ENCODE data around the gene SPTBN2.
"Not testable (repeated sequence)": the region's sequence is repeated elsewhere in the genome, so short reads cannot be mapped to it uniquely, and the experiment has no call there.

SPTBN2 gene
- 0.21 to 0.24 reads per million in 2 donors for total RNA-seq

- DNase-seq: no peak
These were observed at the start of gene SPTBN2 for GRCh38 chr11:66728693-66729385. Gene SPTBN2 (minus strand): TSS chr11:66729216. CDS start chr11:66721240, 7,976 bp downstream.

GRCh38 chr11:66768818-66769217 is 39.8 kb upstream of the SPTBN2 start:
- no peak for DNase-seq

GRCh38 chr11:66768088-66768521 is 39.1 kb upstream of the SPTBN2 start:
- no peak for DNase-seq

- no peak for DNase-seq
These were observed 38.6 kb upstream of the SPTBN2 start for GRCh38 chr11:66767666-66768065.

- no peak for DNase-seq
These were observed 37.7 kb upstream of the SPTBN2 start for GRCh38 chr11:66766681-66767080.

GRCh38 chr11:66762088-66762487 is 33.1 kb upstream of the SPTBN2 start:
- no peak for DNase-seq

GRCh38 chr11:66752148-66752547 is 23.1 kb upstream of the SPTBN2 start:
- DNase-seq: no peak

- no peak for DNase-seq
These were observed 20.1 kb upstream of the SPTBN2 start for GRCh38 chr11:66749091-66749490.

- DNase-seq: no peak
These were observed 18.5 kb upstream of the SPTBN2 start for GRCh38 chr11:66747480-66747879.

- DNase-seq: peak; percentile 16
These were observed 16.6 kb upstream of the SPTBN2 start for GRCh38 chr11:66745356-66746235.

GRCh38 chr11:66744485-66745355 is 15.7 kb upstream of the SPTBN2 start:
- DNase-seq: peak; percentile 88

GRCh38 chr11:66743271-66743968 is 14.4 kb upstream of the SPTBN2 start:
- DNase-seq: no peak

GRCh38 chr11:66741153-66741552 is 12.1 kb upstream of the SPTBN2 start:
- DNase-seq: no peak

- no peak for DNase-seq
These were observed 11.0 kb upstream of the SPTBN2 start for GRCh38 chr11:66739983-66740382.

GRCh38 chr11:66734215-66734614 is 5.2 kb upstream of the SPTBN2 start:
- DNase-seq: no peak

- DNase-seq: no peak
These were observed 431 bp upstream of the SPTBN2 start for GRCh38 chr11:66729447-66729846.

GRCh38 chr11:66728038-66728692 is 851 bp downstream of the SPTBN2 start:
- DNase-seq: no peak

GRCh38 chr11:66727282-66728037 is 1.6 kb downstream of the SPTBN2 start:
- DNase-seq: peak; percentile 16

- DNase-seq: no peak
These were observed 3.4 kb downstream of the SPTBN2 start for GRCh38 chr11:66725647-66726046.

GRCh38 chr11:66725114-66725513 is 3.9 kb downstream of the SPTBN2 start:
- no peak for DNase-seq

- DNase-seq: not testable (repeated sequence)
These were observed 4.8 kb downstream of the SPTBN2 start for GRCh38 chr11:66724167-66724566.
